Karpas-422 (cell line): ENCODE data around the gene CBX1. TPM values are rescaled to one million over a fixed set of nuclear protein-coding genes. Genes with fewer than 3 reads are reported as not detected.
"Not testable (repeated sequence)": the region's sequence is repeated elsewhere in the genome, so short reads cannot be mapped to it uniquely, and the experiment has no call there.

Experiments used
- DNase-seq: peaks from one replicate; pipeline ENCODE4 v3.0.0-alpha.2; 2015
- H2AFZ ChIP-seq: fragments of 200-600 bp; sonication (generic); 2 replicates; pipeline ENCODE4 v1.6.1; 2014; ENCODE audit warnings: antibody characterized with exemption, low read length, mixed read lengths
- H3K27ac ChIP-seq: fragments of 200-600 bp; sonication (generic); 2 replicates; pipeline ENCODE4 v1.5.1; 2014; ENCODE audit warnings: mild to moderate bottlenecking, low read length, moderate library complexity
- H3K27me3 ChIP-seq: fragments of 200-600 bp; sonication (generic); 2 replicates; pipeline ENCODE4 v1.6.1; 2014; ENCODE audit warnings: low read length, mixed read lengths
- H3K36me3 ChIP-seq: fragments of 200-600 bp; sonication (generic); 2 replicates; pipeline ENCODE4 v1.6.1; 2014; ENCODE audit warnings: low read length, mixed read lengths; ENCODE audit not compliant: insufficient read depth
- H3K4me1 ChIP-seq: fragments of 200-600 bp; sonication (generic); 2 replicates; pipeline ENCODE4 v1.6.1; 2014; ENCODE audit warnings: mild to moderate bottlenecking, low read length, mixed read lengths
- H3K4me2 ChIP-seq: fragments of 200-600 bp; sonication (generic); 2 replicates; pipeline ENCODE4 v1.6.1; 2014; ENCODE audit warnings: low read length, low read depth, mild to moderate bottlenecking; ENCODE audit not compliant: poor library complexity, severe bottlenecking
- H3K4me3 ChIP-seq: fragments of 200-600 bp; sonication (generic); 2 replicates; pipeline ENCODE4 v1.5.1; 2014; ENCODE audit warnings: mild to moderate bottlenecking, antibody characterized with exemption, low read length, mixed read lengths
- H3K79me2 ChIP-seq: fragments of 200-600 bp; sonication (generic); 2 replicates; pipeline ENCODE4 v1.6.1; 2014; ENCODE audit warnings: mild to moderate bottlenecking, low read length, mixed read lengths
- H3K9ac ChIP-seq: fragments of 200-600 bp; sonication (generic); 2 replicates; pipeline ENCODE4 v1.6.0; 2014; ENCODE audit warnings: low read length
- H3K9me2 ChIP-seq: fragments of 200-600 bp; sonication (generic), shearing (Covaris generic); replicated peaks from 2 replicates; pipeline ENCODE4 v1.6.0; 2014; ENCODE audit warnings: mild to moderate bottlenecking, low read length, moderate library complexity; ENCODE audit not compliant: insufficient read depth
- H3K9me3 ChIP-seq: fragments of 300-700, 200-600 bp; sonication (generic); 2 replicates; pipeline ENCODE4 v1.6.1; 2014; ENCODE audit warnings: low read length, mixed read lengths
- H4K20me1 ChIP-seq: fragments of 200-600 bp; sonication (generic); 2 replicates; pipeline ENCODE4 v1.6.1; 2014; ENCODE audit warnings: mild to moderate bottlenecking, antibody characterized with exemption, low read length, low read depth; ENCODE audit not compliant: insufficient read depth
- total RNA-seq: library from RNA; depleted of rRNA; stranded (reverse); fragments of >200 nt; shearing (Covaris generic); gene quantifications from 2 replicates; pipeline ENCODE4 v1.2.3, GENCODE V29; 2014; ENCODE audit warnings: low replicate concordance

The CBX1 gene
- total RNA-seq, 1 experiment from 2014 or later, result 32.5 TPM

DNA sequence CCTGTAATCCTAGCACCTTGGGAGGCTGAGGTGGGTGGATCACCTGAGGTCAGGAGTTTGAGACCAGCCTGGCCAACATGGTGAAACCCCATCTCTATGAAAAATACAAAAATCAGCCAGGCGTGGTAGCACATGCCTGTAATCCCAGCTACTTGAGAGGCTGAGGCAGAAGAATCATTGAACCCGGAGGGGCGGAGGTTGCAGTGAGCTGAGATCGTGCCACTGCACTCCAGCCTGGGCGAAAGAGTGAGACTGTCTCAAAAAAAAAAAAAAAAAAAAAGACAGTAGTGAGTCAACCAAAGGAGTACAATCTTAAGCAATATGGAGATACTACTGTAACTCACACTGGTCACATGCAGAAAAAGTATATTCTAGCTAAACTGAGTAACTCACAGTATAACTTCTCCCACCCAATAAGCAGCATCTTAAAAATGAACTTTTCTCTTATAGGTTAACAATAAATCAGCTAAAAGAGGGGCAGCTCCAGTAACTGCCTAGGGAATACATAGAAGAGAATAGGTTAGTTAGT, 27.6 kb downstream of the CBX1 start:
- peaks cover 19% of the 10 kb centered on the region; the same call in 1 of the 2 replicates for H3K36me3 ChIP-seq
- not testable (repeated sequence) for H3K9me2 ChIP-seq, H3K4me1 ChIP-seq, H3K9me3 ChIP-seq, DNase-seq, H3K4me3 ChIP-seq, H3K79me2 ChIP-seq, H2AFZ ChIP-seq, H4K20me1 ChIP-seq, H3K27me3 ChIP-seq, H3K27ac ChIP-seq, H3K4me2 ChIP-seq, H3K9ac ChIP-seq

GRCh38 chr17:48072811-48073210, 28.5 kb downstream of the CBX1 start:
- not testable (repeated sequence) for H3K27ac ChIP-seq, H3K9me3 ChIP-seq, H4K20me1 ChIP-seq, H3K79me2 ChIP-seq, DNase-seq, H3K27me3 ChIP-seq, H3K9ac ChIP-seq, H3K4me2 ChIP-seq, H2AFZ ChIP-seq, H3K4me1 ChIP-seq, H3K9me2 ChIP-seq, H3K4me3 ChIP-seq
- H3K36me3 ChIP-seq, result peaks cover 19% of the 10 kb centered on the region; the same call in 1 of the 2 replicates

DNA sequence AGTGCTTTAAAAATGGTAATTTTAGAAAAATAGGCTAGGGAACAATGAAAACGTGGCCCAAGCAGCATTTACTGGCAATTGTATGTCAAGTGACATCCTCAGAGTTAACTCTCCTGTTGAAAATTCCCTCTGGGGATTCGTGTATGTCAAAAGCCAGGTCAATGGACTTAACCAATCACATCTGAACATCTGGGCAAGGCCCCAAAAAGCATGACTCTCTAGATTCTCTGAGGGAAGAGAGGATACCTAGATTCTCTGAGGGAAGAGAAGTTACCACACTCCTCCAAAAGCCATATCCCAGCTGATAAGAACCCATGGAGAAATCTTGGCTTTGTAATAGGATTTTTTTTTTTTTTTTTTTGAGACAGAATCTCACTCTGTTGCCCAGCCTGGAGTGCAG, 29.6 kb downstream of the CBX1 start:
- no peak for DNase-seq
- H3K4me1 ChIP-seq, result no peaks in the 10 kb centered on the region
- no peak overlapping the region for H3K4me2 ChIP-seq
- H4K20me1 ChIP-seq, result no peaks in the 10 kb centered on the region
- H3K27ac ChIP-seq, result no peak overlapping the region
- no peaks in the 10 kb centered on the region; the same call in 1 of the 2 replicates for H3K79me2 ChIP-seq
- no peaks in the 10 kb centered on the region for H3K27me3 ChIP-seq
- no peak overlapping the region for H3K9ac ChIP-seq
- H3K9me3 ChIP-seq, result no peaks in the 10 kb centered on the region
- no peaks in the 10 kb centered on the region for H3K9me2 ChIP-seq
- no peak overlapping the region for H2AFZ ChIP-seq
- H3K4me3 ChIP-seq, result no peak overlapping the region
- peaks cover 24% of the 10 kb centered on the region; the same call in 1 of the 2 replicates for H3K36me3 ChIP-seq

- no peak overlapping the region for H2AFZ ChIP-seq
- H3K9ac ChIP-seq, result no peak overlapping the region
- no peaks in the 10 kb centered on the region for H3K9me3 ChIP-seq
- no peak for DNase-seq
- no peaks in the 10 kb centered on the region for H3K9me2 ChIP-seq
- H3K4me2 ChIP-seq, result no peak overlapping the region
- no peaks in the 10 kb centered on the region for H3K27me3 ChIP-seq
- H4K20me1 ChIP-seq, result no peaks in the 10 kb centered on the region
- H3K27ac ChIP-seq, result no peak overlapping the region
- no peak overlapping the region for H3K4me3 ChIP-seq
- H3K79me2 ChIP-seq, result no peaks in the 10 kb centered on the region; the same call in 1 of the 2 replicates
- peaks cover 29% of the 10 kb centered on the region; the same call in 1 of the 2 replicates for H3K36me3 ChIP-seq
- H3K4me1 ChIP-seq, result no peaks in the 10 kb centered on the region
Measured at GRCh38 chr17:48070195-48070594, 31.1 kb downstream of the CBX1 start.

GRCh38 chr17:48068491-48068961, 32.8 kb downstream of the CBX1 start:
- Histone ChIP-seq H4K20me1 (no peaks in the 10 kb centered on the region), H3K9me2 (no peaks in the 10 kb centered on the region), H3K9ac (no peak overlapping the region), H3K4me2 (no peak overlapping the region), H3K4me1 (no peaks in the 10 kb centered on the region), H3K79me2 (no peaks in the 10 kb centered on the region; the same call in 1 of the 2 replicates), H3K27me3 (no peaks in the 10 kb centered on the region), H2AFZ (no peak overlapping the region), H3K36me3 (peaks cover 30% of the 10 kb centered on the region), H3K9me3 (no peaks in the 10 kb centered on the region), H3K4me3 (no peak overlapping the region), H3K27ac (no peak overlapping the region)
- DNase-seq, result peak; percentile 64

GRCh38 chr17:48067808-48068207, 33.5 kb downstream of the CBX1 start:
- not testable (repeated sequence) for H3K27me3 ChIP-seq, H3K4me2 ChIP-seq, H3K9me2 ChIP-seq, H3K4me1 ChIP-seq, H2AFZ ChIP-seq, H3K9me3 ChIP-seq, DNase-seq, H3K79me2 ChIP-seq, H3K9ac ChIP-seq, H4K20me1 ChIP-seq, H3K27ac ChIP-seq, H3K4me3 ChIP-seq
- H3K36me3 ChIP-seq, result peaks cover 33% of the 10 kb centered on the region

GRCh38 chr17:48067245-48067644, 34.0 kb downstream of the CBX1 start:
- no peak overlapping the region for H3K4me2 ChIP-seq
- no peaks in the 10 kb centered on the region for H3K4me1 ChIP-seq
- H3K9ac ChIP-seq, result no peak overlapping the region
- H3K79me2 ChIP-seq, result no peaks in the 10 kb centered on the region; the same call in 1 of the 2 replicates
- no peaks in the 10 kb centered on the region for H3K27me3 ChIP-seq
- no peaks in the 10 kb centered on the region for H4K20me1 ChIP-seq
- no peak overlapping the region for H3K4me3 ChIP-seq
- no peaks in the 10 kb centered on the region for H3K9me3 ChIP-seq
- H3K27ac ChIP-seq, result no peak overlapping the region
- DNase-seq, result no peak
- peaks cover 37% of the 10 kb centered on the region for H3K36me3 ChIP-seq
- no peak overlapping the region for H2AFZ ChIP-seq
- no peaks in the 10 kb centered on the region for H3K9me2 ChIP-seq

DNA sequence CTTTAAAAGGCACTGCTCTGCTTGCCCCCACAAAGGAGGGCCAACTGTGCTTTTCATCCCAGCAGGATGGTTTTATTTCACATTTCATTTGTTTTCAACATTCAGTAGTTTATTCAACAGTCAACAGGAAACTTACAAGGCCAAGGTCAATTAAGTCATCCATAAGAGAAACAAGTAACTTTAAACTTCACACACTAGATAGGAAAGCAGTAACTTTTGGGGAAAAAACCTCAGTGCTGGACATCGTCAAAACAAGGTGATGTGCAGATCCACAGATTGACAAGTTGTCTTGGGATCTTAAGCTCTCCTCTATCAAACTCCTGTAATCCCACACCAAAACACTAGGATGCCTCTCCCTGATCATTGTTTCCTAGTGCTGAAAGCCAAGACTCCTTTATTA, 34.6 kb downstream of the CBX1 start:
- no peak for DNase-seq
- no peaks in the 10 kb centered on the region for H3K79me2 ChIP-seq
- no peak overlapping the region for H3K4me2 ChIP-seq
- no peak overlapping the region for H3K4me3 ChIP-seq
- H2AFZ ChIP-seq, result no peak overlapping the region
- no peak overlapping the region for H3K27ac ChIP-seq
- H3K9me2 ChIP-seq, result no peaks in the 10 kb centered on the region
- no peaks in the 10 kb centered on the region for H4K20me1 ChIP-seq
- no peaks in the 10 kb centered on the region for H3K9me3 ChIP-seq
- H3K27me3 ChIP-seq, result no peaks in the 10 kb centered on the region
- H3K4me1 ChIP-seq, result no peaks in the 10 kb centered on the region
- no peak overlapping the region for H3K9ac ChIP-seq
- H3K36me3 ChIP-seq, result peaks cover 38% of the 10 kb centered on the region
